Adipocyte (in vitro differentiated cells): ENCODE results near the gene SLC24A3.

Experiments used
- DNase-seq: peaks from one replicate; pipeline ENCODE4 v3.0.0-alpha.2; 2015; ENCODE audit warnings: low read depth
- H3K27me3 ChIP-seq: replicated peaks from 2 replicates; pipeline ENCODE4 v1.7.0; 2013; ENCODE audit warnings: mild to moderate bottlenecking, low read length, moderate library complexity; ENCODE audit not compliant: control insufficient read depth, insufficient read depth
- H3K36me3 ChIP-seq: 2 replicates; pipeline ENCODE4 v1.7.0; 2013; ENCODE audit warnings: low read length, mild to moderate bottlenecking, moderate library complexity; ENCODE audit not compliant: control insufficient read depth, insufficient read depth, severe bottlenecking
- H3K4me1 ChIP-seq: 2 replicates; pipeline ENCODE4 v1.7.0; 2013; ENCODE audit warnings: mild to moderate bottlenecking, low read length, moderate library complexity; ENCODE audit not compliant: control insufficient read depth, insufficient read depth
- H3K4me3 ChIP-seq: 2 replicates; pipeline ENCODE4 v1.7.0; 2013; ENCODE audit warnings: mild to moderate bottlenecking, low read length, moderate library complexity
- H3K9ac ChIP-seq: 2 replicates; pipeline ENCODE4 v1.7.0; 2013; ENCODE audit warnings: mild to moderate bottlenecking, low read length, moderate library complexity
- H3K9me3 ChIP-seq: 2 replicates; pipeline ENCODE4 v1.7.0; 2013; ENCODE audit warnings: mild to moderate bottlenecking, low read length, moderate library complexity; ENCODE audit not compliant: control insufficient read depth

SLC24A3 gene

DNA sequence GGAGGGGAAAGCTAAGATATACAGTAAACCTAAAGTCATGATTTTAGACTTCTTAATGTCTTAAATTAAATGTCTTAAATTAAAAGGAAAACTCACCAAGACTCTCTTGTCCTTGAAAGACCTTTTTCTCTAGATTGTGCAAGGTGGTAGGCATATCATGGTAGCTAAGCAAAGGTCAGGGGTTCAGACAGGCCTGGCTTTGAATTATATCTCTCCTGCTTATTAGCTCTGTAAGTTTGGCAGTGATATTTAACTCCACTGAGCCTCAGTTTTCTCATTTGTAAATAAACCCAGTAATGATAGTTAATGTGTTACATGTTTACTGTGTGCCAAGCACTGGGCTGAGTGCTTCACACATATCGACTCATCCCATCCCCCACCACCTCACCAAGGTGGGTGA, 203.3 kb downstream of the SLC24A3 start:
- Histone ChIP-seq H3K36me3 (no peaks in the 10 kb centered on the region), H3K4me1 (no peaks in the 10 kb centered on the region), H3K27me3 (peaks cover 3% of the 10 kb centered on the region), H3K9me3 (peaks cover 3% of the 10 kb centered on the region), H3K4me3 (no peak overlapping the region), H3K9ac (no peak overlapping the region)
- no peak for DNase-seq

- Histone ChIP-seq H3K9ac (no peak overlapping the region), H3K36me3 (no peaks in the 10 kb centered on the region), H3K4me1 (no peaks in the 10 kb centered on the region), H3K27me3 (no peaks in the 10 kb centered on the region), H3K9me3 (peaks cover 6% of the 10 kb centered on the region), H3K4me3 (no peak overlapping the region)
- no peak for DNase-seq
Observed at GRCh38 chr20:19416627-19417026, 204.2 kb downstream of the SLC24A3 start.

- H3K36me3 ChIP-seq = no peaks in the 10 kb centered on the region
- H3K9me3 ChIP-seq = peaks cover 8% of the 10 kb centered on the region
- H3K27me3 ChIP-seq = peaks cover 5% of the 10 kb centered on the region
- no peak overlapping the region for H3K4me3 ChIP-seq
- H3K9ac ChIP-seq = no peak overlapping the region
- DNase-seq = no peak
- no peaks in the 10 kb centered on the region for H3K4me1 ChIP-seq
Observed at GRCh38 chr20:19419396-19419795, 207.0 kb downstream of the SLC24A3 start.

- Histone ChIP-seq H3K9ac (no peak overlapping the region), H3K4me1 (no peaks in the 10 kb centered on the region), H3K4me3 (no peak overlapping the region), H3K9me3 (peaks cover 5% of the 10 kb centered on the region), H3K27me3 (peaks cover 8% of the 10 kb centered on the region), H3K36me3 (no peaks in the 10 kb centered on the region)
- DNase-seq = no peak
Observed at GRCh38 chr20:19423097-19423899, 210.9 kb downstream of the SLC24A3 start.

GRCh38 chr20:19423900-19424620, 211.6 kb downstream of the SLC24A3 start:
- no peak overlapping the region for H3K4me3 ChIP-seq
- peaks cover 10% of the 10 kb centered on the region for H3K27me3 ChIP-seq
- H3K36me3 ChIP-seq = no peaks in the 10 kb centered on the region
- peaks cover 5% of the 10 kb centered on the region for H3K9me3 ChIP-seq
- H3K4me1 ChIP-seq = no peaks in the 10 kb centered on the region
- no peak overlapping the region for H3K9ac ChIP-seq
- no peak for DNase-seq

- H3K27me3 ChIP-seq = peaks cover 17% of the 10 kb centered on the region
- no peak overlapping the region for H3K4me3 ChIP-seq
- peaks cover 4% of the 10 kb centered on the region for H3K9me3 ChIP-seq
- DNase-seq = no peak
- H3K9ac ChIP-seq = no peak overlapping the region
- no peaks in the 10 kb centered on the region for H3K4me1 ChIP-seq
- H3K36me3 ChIP-seq = no peaks in the 10 kb centered on the region
Observed at GRCh38 chr20:19426356-19426755, 213.9 kb downstream of the SLC24A3 start.

DNA sequence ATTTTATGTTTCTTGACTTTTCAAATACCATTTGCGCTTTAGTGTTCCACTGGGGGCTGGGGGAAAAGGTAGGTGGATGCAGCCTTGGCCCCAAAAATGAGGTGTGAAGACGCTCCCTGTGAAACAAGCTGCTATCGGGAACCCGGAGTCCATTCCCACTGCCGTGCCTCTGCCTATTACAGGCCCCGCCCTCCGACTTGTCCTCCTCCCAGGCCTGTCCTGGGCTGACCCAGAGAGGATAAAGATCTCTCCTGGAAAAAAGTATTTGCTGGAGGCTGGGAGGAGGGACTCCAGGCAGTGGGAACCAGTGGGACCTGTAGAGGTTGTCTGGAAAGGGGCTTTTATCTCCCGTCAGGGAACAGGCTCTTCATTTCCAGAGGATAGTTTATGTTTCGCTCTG, 215.0 kb downstream of the SLC24A3 start:
- no peaks in the 10 kb centered on the region for H3K4me1 ChIP-seq
- H3K27me3 ChIP-seq = peaks cover 17% of the 10 kb centered on the region
- no peak overlapping the region for H3K9ac ChIP-seq
- no peak overlapping the region for H3K4me3 ChIP-seq
- no peak for DNase-seq
- no peaks in the 10 kb centered on the region for H3K36me3 ChIP-seq
- no peaks in the 10 kb centered on the region for H3K9me3 ChIP-seq

DNA sequence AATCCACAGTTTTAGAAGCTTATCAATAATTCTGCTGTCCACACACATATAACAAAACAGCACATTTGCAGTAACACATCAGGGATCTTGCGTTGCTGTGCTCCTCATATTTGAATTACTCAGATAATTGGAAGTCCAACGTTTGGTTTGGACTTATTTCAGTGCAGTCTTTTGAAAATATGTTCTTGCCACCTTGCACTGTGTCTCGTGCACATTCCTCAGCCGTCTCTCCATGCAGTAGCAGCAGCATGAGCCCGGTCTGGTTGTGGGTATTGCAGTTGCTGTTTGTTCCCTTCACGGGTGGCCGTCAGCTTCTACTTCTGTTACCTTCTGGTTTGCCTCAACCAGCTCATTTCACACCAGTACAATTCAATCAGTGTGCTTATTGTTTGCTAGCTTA, 215.5 kb downstream of the SLC24A3 start:
- H3K4me1 ChIP-seq = no peaks in the 10 kb centered on the region
- H3K36me3 ChIP-seq = no peaks in the 10 kb centered on the region
- H3K9ac ChIP-seq = no peak overlapping the region
- H3K9me3 ChIP-seq = no peaks in the 10 kb centered on the region
- H3K27me3 ChIP-seq = peaks cover 17% of the 10 kb centered on the region
- DNase-seq = no peak
- H3K4me3 ChIP-seq = no peak overlapping the region

GRCh38 chr20:19428324-19428723, 215.9 kb downstream of the SLC24A3 start:
- Histone ChIP-seq H3K4me3 (no peak overlapping the region), H3K4me1 (no peaks in the 10 kb centered on the region)
- no peak for DNase-seq

GRCh38 chr20:19429538-19429937, 217.1 kb downstream of the SLC24A3 start:
- no peak overlapping the region for H3K9ac ChIP-seq

More at GRCh38 chr20:19428324-19428723, 215.9 kb downstream of the SLC24A3 start:
- H3K27me3 ChIP-seq = peaks cover 17% of the 10 kb centered on the region
- H3K9me3 ChIP-seq = no peaks in the 10 kb centered on the region
- H3K9ac ChIP-seq = no peak overlapping the region
- no peaks in the 10 kb centered on the region for H3K36me3 ChIP-seq

DNA sequence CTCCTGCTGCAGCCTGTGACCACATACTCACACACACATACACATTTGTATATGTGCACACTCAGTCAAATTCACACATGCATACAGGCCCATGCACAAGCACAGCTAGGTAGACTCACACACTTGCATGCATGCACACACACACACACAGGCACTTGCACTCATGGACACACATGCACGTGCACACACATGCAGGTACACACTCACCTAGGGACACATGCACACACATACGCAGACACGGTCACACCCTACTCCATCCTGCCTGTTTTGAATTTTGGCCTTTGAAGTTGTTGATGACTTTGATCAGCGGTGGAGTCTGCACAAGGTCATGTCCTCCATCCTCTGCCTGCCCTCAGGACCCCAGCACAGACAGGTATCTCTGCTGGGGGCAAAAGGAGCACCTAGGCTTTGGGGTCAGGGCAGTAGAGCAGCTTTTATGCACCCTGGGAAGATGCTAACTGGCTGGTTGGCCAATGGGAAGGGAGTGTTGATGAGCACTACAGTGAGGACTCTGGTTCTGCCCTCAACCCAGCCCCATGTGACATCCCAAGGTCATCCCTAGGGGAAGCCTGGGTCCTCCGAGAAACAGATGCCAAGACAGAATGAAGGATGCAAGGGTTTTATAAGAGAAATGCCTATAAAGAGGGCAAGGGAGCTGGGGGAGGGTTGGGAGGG, 218.3 kb downstream of the SLC24A3 start:
- no peaks in the 10 kb centered on the region for H3K4me1 ChIP-seq
- no peak for DNase-seq

More at GRCh38 chr20:19429538-19429937, 217.1 kb downstream of the SLC24A3 start:
- H3K9me3 ChIP-seq = no peaks in the 10 kb centered on the region
- no peak overlapping the region for H3K4me3 ChIP-seq
- H3K27me3 ChIP-seq = peaks cover 12% of the 10 kb centered on the region
- DNase-seq = no peak
- no peaks in the 10 kb centered on the region for H3K36me3 ChIP-seq
- no peaks in the 10 kb centered on the region for H3K4me1 ChIP-seq

More for the DNA sequence above, 218.3 kb downstream of the SLC24A3 start:
- Histone ChIP-seq H3K9me3 (no peaks in the 10 kb centered on the region), H3K36me3 (no peaks in the 10 kb centered on the region), H3K9ac (no peak overlapping the region), H3K27me3 (peaks cover 12% of the 10 kb centered on the region), H3K4me3 (no peak overlapping the region)
